ENCODE data around the gene MICA.

DNA sequence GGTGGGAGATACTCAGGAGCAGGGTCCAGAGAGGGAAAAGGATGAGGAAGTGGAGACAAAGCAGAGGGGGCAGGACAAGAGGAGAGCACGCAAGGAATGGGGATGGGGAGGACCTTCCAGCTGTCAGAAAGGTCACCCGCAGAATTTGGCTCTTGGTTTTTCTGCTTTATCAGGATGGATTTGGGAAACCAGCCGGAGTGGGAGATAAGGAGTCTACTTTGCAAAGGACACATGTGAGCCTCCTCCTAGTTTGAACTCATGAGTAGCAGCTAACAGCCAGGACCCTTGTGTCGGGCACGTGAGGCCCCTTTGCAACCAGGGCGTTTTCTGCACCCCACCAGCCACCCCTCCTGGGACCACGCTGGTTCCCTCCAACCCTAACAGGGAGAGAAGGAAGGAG, 7.6 kb upstream of the MICA start:
- TF ChIP-seq, protein P1, sequence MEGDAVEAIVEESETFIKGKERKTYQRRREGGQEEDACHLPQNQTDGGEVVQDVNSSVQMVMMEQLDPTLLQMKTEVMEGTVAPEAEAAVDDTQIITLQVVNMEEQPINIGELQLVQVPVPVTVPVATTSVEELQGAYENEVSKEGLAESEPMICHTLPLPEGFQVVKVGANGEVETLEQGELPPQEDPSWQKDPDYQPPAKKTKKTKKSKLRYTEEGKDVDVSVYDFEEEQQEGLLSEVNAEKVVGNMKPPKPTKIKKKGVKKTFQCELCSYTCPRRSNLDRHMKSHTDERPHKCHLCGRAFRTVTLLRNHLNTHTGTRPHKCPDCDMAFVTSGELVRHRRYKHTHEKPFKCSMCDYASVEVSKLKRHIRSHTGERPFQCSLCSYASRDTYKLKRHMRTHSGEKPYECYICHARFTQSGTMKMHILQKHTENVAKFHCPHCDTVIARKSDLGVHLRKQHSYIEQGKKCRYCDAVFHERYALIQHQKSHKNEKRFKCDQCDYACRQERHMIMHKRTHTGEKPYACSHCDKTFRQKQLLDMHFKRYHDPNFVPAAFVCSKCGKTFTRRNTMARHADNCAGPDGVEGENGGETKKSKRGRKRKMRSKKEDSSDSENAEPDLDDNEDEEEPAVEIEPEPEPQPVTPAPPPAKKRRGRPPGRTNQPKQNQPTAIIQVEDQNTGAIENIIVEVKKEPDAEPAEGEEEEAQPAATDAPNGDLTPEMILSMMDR (IDR thresholded peaks at IDR 0.05): no peak
- TF ChIP-seq POLR2A (IDR thresholded peaks at IDR 0.05) (no peak), POLR2AphosphoS5 (IDR thresholded peaks at IDR 0.05; ENCODE audit: insufficient read depth in 1 of 2, low read depth in 1 of 2) (no peak)
